Progenitor cell of endocrine pancreas (in vitro differentiated cells): ENCODE data around the gene OBSL1. TPM values are rescaled to one million over a fixed set of nuclear protein-coding genes. Genes with fewer than 3 reads are reported as not detected.

Source experiments
- DNase-seq: peaks from one replicate; pipeline ENCODE4 v3.0.0; 2021; ENCODE audit warnings: low spot score; ENCODE audit not compliant: unreplicated experiment
- H3K27ac Mint-ChIP-seq: 2 replicates; pipeline ENCODE4 v1.8.0; 2021; ENCODE audit warnings: mild to moderate bottlenecking, moderate library complexity, mixed read lengths
- H3K27me3 Mint-ChIP-seq: 2 replicates; pipeline ENCODE4 v1.8.0; 2021; ENCODE audit warnings: mixed read lengths
- H3K36me3 Mint-ChIP-seq: 2 replicates; pipeline ENCODE4 v1.8.0; 2022; ENCODE audit warnings: mixed read lengths; ENCODE audit not compliant: insufficient read depth
- H3K4me1 Mint-ChIP-seq: 2 replicates; pipeline ENCODE4 v1.8.0; 2021; ENCODE audit warnings: low read depth, mixed read lengths
- H3K4me3 Mint-ChIP-seq: 2 replicates; pipeline ENCODE4 v1.8.0; 2021; ENCODE audit warnings: low read depth, mild to moderate bottlenecking, moderate library complexity, mixed read lengths
- H3K9me3 Mint-ChIP-seq: 2 replicates; pipeline ENCODE4 v1.8.0; 2021; ENCODE audit warnings: low read depth, mixed read lengths
- total RNA-seq: library from RNA; stranded (reverse); gene quantifications from 2 replicates; pipeline ENCODE4 v1.2.1, GENCODE V29; 2021
- TF ChIP-seq, protein P1 (sequence below): fragments of 200-600 bp; sonication (generic); IDR thresholded peaks from one replicate; pipeline ENCODE4 v1.5.0; 2021; ENCODE audit warnings: antibody characterized with exemption, mild to moderate bottlenecking; ENCODE audit not compliant: unreplicated experiment

Gene OBSL1
- total RNA-seq, 1 donor from 2014 or later: 198 TPM

DNA sequence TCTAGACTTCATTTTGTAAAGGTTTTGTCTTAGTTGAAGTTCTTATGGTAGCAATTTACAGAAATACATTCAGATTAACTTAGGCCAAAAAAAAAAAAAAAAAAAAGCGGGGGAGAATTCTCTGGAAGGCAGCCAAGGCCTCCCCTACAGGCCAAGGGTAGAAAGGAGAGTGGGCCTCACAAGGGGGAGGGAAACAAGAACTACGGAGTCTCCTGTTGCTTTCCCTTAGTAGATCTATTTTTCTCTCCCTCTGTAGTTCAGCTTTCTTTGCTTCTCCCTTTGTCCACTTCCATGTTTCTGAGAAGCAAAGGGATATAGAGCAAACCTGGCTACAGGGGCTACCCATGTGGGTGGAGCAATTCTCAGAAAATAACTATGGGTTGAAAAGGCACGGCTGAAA, 23.9 kb upstream of the OBSL1 start:
- peaks cover 2% of the 10 kb centered on the region for H3K27me3 Mint-ChIP-seq
- peaks cover 15% of the 10 kb centered on the region for H3K4me1 Mint-ChIP-seq
- H3K4me3 Mint-ChIP-seq: peak overlapping the region; percentile 7
- peak overlapping the region; percentile 85 for H3K27ac Mint-ChIP-seq
- no peaks in the 10 kb centered on the region for H3K9me3 Mint-ChIP-seq
- TF ChIP-seq, protein P1, sequence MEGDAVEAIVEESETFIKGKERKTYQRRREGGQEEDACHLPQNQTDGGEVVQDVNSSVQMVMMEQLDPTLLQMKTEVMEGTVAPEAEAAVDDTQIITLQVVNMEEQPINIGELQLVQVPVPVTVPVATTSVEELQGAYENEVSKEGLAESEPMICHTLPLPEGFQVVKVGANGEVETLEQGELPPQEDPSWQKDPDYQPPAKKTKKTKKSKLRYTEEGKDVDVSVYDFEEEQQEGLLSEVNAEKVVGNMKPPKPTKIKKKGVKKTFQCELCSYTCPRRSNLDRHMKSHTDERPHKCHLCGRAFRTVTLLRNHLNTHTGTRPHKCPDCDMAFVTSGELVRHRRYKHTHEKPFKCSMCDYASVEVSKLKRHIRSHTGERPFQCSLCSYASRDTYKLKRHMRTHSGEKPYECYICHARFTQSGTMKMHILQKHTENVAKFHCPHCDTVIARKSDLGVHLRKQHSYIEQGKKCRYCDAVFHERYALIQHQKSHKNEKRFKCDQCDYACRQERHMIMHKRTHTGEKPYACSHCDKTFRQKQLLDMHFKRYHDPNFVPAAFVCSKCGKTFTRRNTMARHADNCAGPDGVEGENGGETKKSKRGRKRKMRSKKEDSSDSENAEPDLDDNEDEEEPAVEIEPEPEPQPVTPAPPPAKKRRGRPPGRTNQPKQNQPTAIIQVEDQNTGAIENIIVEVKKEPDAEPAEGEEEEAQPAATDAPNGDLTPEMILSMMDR: no peak
- no peaks in the 10 kb centered on the region for H3K36me3 Mint-ChIP-seq
- DNase-seq: no peak

DNA sequence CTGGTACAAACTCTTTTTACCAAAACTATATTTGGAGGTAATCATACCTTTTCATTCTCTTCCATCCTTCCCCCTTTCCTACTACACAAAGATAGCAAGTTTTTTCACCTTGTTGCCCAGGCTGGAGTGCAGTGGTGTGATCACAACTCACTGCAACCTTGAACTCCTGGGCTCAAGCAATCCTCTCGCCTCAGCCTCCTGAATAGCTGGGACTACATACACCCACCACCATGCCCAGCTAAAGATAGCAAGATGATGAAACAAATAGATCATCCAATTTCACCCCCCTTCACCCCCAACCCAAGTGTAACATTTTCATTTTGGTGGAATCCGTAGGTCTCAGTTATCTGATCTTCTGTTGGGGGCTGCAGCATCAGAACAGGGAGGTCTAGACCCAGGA, 21.8 kb upstream of the OBSL1 start:
- TF ChIP-seq, protein P1: no peak
- DNase-seq: no peak
- peaks cover 12% of the 10 kb centered on the region for H3K4me1 Mint-ChIP-seq
- H3K9me3 Mint-ChIP-seq: no peaks in the 10 kb centered on the region
- peaks cover 2% of the 10 kb centered on the region for H3K27me3 Mint-ChIP-seq
- H3K4me3 Mint-ChIP-seq: no peak overlapping the region
- no peak overlapping the region for H3K27ac Mint-ChIP-seq
- H3K36me3 Mint-ChIP-seq: no peaks in the 10 kb centered on the region

DNA sequence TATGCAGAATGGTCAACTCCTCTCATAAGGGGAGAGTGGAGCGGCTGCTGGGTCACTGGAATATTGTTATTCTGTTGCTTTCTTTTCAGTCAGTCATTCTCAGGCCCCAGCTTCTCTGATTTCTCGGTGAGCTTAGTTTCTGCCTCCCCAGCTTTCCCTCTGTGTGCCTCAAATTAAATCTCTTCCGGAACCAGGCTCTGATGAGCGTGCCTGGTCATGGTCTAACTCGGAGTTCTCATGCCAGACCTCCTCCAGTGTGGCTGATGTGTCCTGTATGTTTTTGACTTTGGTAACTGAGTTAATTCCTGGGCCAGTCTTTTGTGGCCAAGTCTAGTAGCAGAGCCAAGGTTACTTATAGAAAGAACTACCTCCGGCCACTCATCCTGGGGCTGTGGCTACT, 21.4 kb upstream of the OBSL1 start:
- Mint-ChIP-seq H3K4me1 (peaks cover 12% of the 10 kb centered on the region), H3K27me3 (peaks cover 2% of the 10 kb centered on the region), H3K4me3 (no peak overlapping the region), H3K36me3 (no peaks in the 10 kb centered on the region), H3K9me3 (no peaks in the 10 kb centered on the region), H3K27ac (no peak overlapping the region)
- DNase-seq: no peak
- TF ChIP-seq, protein P1: no peak

DNA sequence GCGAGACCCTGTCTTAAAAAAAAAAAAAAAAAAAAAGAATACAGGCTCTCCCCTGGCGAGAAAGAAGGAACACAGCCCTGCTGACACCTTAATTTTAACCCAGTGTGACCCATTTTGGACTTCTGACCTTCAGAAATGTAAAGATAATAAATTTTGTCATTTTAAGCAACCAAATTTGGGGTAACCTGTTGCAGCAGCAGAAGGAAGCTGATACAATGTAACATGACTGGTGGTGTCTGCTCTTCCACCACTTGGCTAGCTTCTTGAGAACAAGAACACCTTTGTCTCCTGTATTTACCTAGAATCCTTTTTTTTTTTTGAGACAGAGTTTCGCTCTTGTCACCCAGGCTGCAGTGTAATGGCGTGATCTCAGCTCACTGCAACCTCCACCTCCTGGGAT, 19.8 kb upstream of the OBSL1 start:
- TF ChIP-seq, protein P1: no peak
- H3K4me3 Mint-ChIP-seq: no peak overlapping the region
- peaks cover 8% of the 10 kb centered on the region for H3K27me3 Mint-ChIP-seq

DNA sequence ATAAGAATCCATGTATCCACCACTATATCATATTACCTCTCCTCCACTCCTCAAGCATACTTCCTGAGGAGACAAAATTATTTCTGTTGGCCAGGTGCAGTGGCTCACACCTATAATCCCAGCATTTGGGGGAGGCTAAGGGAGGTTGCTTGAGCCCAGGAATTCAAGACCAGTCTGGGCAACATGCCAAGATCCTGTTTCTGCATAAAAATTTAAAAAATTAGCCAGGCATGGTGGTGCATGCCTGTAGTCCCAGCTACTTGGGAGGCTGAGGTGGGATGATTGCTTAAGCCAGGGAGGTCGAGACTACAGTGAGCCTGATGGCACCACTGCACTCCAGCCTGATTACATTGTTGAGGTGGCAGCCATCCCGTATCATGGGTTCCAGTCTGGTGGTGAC, 10.0 kb upstream of the OBSL1 start:
- Mint-ChIP-seq H3K27me3 (peaks cover 9% of the 10 kb centered on the region), H3K9me3 (no peaks in the 10 kb centered on the region), H3K36me3 (no peaks in the 10 kb centered on the region), H3K4me1 (peaks cover 19% of the 10 kb centered on the region), H3K4me3 (no peak overlapping the region), H3K27ac (no peak overlapping the region)
- DNase-seq: no peak
- TF ChIP-seq, protein P1: no peak

More for the DNA sequence above, 19.8 kb upstream of the OBSL1 start:
- Mint-ChIP-seq H3K4me1 (peaks cover 3% of the 10 kb centered on the region), H3K36me3 (no peaks in the 10 kb centered on the region), H3K9me3 (no peaks in the 10 kb centered on the region), H3K27ac (no peak overlapping the region)
- no peak for DNase-seq
